Urinary bladder (tissue), 4 donors: ENCODE measurements around the gene ERMARD. TPM values are rescaled to one million over a fixed set of nuclear protein-coding genes. Genes with fewer than 3 reads are reported as not detected.

Experiments
- DNase-seq: peaks from one replicate; pipeline ENCODE4 v3.0.0-alpha.2; 2015; ENCODE audit errors: extremely low spot score
- H3K27ac ChIP-seq: one replicate; pipeline ENCODE4 v1.5.1; 2013; ENCODE audit warnings: low read depth, mild to moderate bottlenecking, moderate library complexity
- H3K36me3 ChIP-seq: one replicate; pipeline ENCODE4 v1.6.1; 2013; ENCODE audit warnings: mild to moderate bottlenecking, moderate library complexity; ENCODE audit not compliant: insufficient read depth
- H3K4me1 ChIP-seq: one replicate; pipeline ENCODE4 v1.6.1; 2013; ENCODE audit warnings: mild to moderate bottlenecking, moderate library complexity; ENCODE audit not compliant: insufficient read depth
- H3K4me3 ChIP-seq: one replicate; pipeline ENCODE4 v1.5.1; 2013; ENCODE audit warnings: low read depth, low read length
- WGBS: extraction: QIAGEN DNeasy Blood & Tissue Kit; methylation state at CpG from one replicate; pipeline ENCODE4 v1.1.7; 2013; 5-methylcytosine and 5-hydroxymethylcytosine counted together
- polyA plus RNA-seq: library from polyadenylated mRNA; stranded (reverse); fragments of 200-250 nt; gene quantifications from one replicate; pipeline ENCODE4 v1.2.3, GENCODE V29; 2013
- total RNA-seq: library from RNA; depleted of rRNA; stranded (reverse); fragments of >200 nt; gene quantifications from one replicate; pipeline ENCODE4 v1.2.3, GENCODE V29; 2014
- donor health status: healthy with polysubstance abuse.
- donor health status: healthy.

ERMARD gene
- total RNA-seq (34.9 TPM), polyA plus RNA-seq (19.7 TPM)

DNA sequence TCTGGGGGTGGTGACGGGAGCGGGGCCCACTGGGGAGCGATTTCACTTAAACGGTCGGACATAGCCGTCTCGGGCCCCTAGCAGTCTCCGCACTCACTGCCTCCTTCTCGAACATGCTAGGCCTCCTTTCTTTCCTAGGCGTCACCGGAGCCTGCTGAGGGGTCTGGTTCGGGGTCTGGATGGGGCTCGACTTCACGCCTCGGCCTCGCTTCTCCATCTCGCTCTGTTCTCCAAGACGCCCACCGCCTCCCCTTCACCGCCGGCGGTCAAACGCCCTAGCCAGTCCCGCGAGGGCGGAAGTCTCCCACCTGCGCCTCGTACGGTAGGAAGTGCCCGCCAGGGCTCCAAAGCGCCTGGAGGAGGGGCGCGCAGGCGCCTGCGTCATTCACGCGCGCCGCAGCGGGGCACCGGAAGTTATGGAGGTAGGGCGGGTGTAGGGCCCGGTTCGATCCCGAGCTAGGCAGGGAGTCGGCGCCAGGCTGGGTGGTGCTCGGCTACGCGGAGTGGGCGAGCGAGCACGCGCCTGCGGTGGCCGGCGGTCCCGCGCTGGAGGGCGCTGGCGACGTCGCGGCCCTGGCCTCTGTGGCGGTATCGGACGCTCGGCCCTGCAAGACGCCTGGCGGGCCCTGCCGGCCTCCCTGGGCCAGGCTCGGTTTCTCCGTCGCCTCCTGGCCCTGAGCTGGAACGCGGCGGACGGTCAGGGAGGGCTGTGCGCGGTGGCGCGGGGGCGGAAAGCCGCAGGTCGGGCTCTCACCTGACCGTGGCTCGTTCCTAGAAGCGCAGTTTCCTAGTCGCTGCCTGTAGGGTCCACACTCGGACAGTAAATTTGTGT is at the start of gene ERMARD, which contains the start of gene DYNLT2:
TSS of gene ERMARD (plus strand) at position 381 of the 832 bp plus-strand sequence. CDS start at position 417, 36 bp downstream.
TSS of gene DYNLT2 (minus strand) at position 331 of the 832 bp plus-strand sequence. CDS start at position 217, 114 bp downstream.
- Histone ChIP-seq H3K4me3 (peak within 1 kb of the TSS; percentile 76), H3K36me3 (no peaks in the 10 kb centered on the region), H3K27ac (peak within 1 kb of the TSS; percentile 91), H3K4me1 (no peaks in the 10 kb centered on the region)
- under 1% methylated on average over 90 of the region's 90 CpGs for WGBS
- DNase-seq, result peak; percentile 82

DNA sequence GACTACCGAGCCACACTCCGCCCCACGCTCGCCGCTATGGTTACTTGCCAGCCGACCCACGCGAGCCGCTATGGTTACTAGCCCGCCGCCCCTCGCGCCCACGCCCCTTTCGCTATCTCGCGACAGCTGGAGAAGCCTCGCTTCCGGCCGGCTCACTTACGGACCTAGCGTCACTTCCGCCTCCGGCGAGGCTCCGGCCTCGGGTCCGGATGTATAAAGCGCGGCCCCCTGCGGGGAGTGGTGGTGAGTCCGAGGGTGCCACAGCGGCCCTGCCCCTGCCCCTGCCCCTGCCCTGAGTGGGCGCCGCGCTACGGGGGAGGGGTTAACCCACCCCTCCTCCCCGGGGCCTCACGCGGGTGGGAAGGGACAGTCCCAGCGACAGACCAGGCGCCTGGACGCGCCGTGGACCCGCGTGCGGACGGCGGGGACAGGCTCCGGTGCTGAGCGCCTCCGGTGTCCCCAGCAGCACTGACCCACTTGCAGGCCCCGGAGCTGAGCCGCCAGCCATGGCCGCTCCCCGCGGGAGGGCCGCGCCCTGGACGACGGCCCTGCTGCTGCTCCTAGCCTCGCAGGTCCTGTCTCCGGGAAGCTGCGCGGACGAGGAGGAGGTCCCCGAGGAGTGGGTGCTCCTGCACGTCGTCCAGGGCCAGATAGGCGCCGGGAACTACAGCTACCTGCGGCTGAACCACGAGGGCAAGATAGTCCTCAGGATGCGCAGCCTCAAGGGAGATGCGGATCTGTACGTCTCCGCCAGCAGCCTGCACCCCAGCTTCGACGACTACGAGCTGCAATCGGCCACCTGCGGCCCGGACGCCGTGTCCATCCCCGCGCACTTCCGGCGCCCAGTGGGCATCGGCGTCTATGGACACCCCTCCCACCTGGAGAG is 49.2 kb upstream of the ERMARD start, which contains the start of the genes C6orf120 and WDR27:
TSS of gene C6orf120 (plus strand) at position 173 of the 886 bp plus-strand sequence. CDS start at position 507, 334 bp downstream.
TSS of gene WDR27 (minus strand) at position 76 of the 886 bp plus-strand sequence. CDS start 13,024 bp downstream, outside the sequence.
- Histone ChIP-seq H3K4me1 (no peaks in the 10 kb centered on the region), H3K4me3 (peak within 1 kb of the TSS; percentile 88), H3K36me3 (no peaks in the 10 kb centered on the region), H3K27ac (peak within 1 kb of the TSS; percentile 94)
- peak; percentile 89 for DNase-seq
- WGBS, result under 1% methylated on average over 92 of the region's 92 CpGs

DNA sequence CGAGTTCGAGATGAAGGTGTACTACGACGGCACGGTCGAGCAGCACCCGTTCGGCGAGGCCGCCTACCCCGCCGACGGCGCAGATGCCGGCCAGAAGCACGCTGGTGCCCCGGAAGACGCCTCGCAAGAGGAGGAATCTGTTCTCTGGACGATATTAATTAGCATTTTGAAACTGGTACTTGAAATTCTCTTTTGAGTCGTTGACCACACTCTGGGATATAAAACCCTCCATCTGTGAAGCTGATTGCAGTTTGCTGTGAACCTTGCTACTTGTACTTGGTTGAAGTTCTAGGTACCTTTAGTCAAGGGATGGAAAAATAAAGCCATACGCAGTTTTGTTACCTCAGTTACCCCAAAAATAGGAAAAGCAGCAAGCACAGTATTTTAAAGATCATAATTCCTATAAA is 48.6 kb upstream of the ERMARD start:
- Histone ChIP-seq H3K36me3 (peaks cover 2% of the 10 kb centered on the region), H3K4me1 (no peaks in the 10 kb centered on the region), H3K27ac (peak overlapping the region; percentile 94), H3K4me3 (peak overlapping the region; percentile 88)
- no peak for DNase-seq
- WGBS, result 4% methylated on average over 22 of the region's 22 CpGs

DNA sequence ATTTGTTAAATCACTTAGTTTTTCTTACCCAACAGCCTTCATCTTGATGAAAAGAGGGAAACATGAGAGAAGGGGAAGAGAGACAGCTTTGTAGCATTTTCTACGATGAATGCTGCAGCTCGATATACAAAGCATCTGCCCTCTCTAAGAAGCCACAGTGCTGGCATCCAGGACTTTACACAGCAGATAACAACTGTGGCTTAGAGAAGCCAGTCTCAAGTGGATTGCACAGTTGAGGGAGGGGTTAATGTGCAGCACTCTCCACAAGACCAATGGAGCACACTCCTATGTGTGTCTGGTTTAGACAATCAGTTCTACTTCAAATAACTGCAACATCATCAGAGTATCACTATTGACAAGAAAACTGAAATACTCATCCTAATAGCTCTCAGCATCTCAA is 43.6 kb upstream of the ERMARD start:
- no peak overlapping the region for H3K4me3 ChIP-seq
- no peak for DNase-seq
- H3K27ac ChIP-seq, result no peak overlapping the region
- WGBS, result 85% methylated on average over 2 of the region's 2 CpGs
- no peaks in the 10 kb centered on the region for H3K4me1 ChIP-seq
- peaks cover 6% of the 10 kb centered on the region for H3K36me3 ChIP-seq

DNA sequence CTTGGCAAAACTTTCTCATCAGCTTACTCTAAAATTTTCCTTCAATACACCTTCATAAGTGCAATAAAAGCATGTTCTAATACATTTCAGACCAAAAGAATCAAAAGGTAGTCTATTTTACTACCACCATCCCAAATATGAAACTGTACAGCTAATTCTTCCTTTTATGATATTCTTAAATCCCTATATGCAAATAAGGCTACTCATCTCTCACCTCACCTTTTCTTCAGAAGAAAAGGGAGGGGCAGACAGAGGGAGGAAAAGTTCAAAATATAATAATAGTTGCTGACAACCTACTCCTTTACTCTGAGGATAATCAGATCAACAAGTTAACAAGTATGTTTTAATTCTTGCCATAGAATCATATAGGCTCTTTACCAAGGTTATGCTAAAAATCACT is 42.1 kb upstream of the ERMARD start:
- H3K27ac ChIP-seq, result no peak overlapping the region
- no peak for DNase-seq
- peaks cover 6% of the 10 kb centered on the region for H3K36me3 ChIP-seq
- H3K4me1 ChIP-seq, result no peaks in the 10 kb centered on the region
- H3K4me3 ChIP-seq, result no peak overlapping the region

DNA sequence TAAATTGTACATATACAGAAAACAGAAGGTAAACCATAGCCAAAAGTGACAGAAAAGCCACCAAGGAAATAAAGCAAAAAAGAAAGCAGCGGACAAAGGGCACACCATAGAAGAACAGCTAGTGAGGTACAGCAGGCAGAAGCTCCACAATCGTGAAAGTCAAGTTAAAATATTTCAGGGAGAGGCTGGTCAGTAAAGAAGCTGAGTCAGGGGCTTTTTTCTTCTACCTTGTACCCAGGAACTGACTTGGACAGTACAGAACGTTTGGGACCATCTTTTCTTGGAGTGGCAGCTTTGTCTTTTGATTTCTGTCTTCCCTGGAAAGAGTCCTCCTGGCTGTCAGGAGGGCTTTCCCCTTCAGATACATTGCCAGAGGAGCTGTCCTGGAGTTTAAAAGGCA is 41.4 kb upstream of the ERMARD start:
- 79% methylated on average over 3 of the region's 3 CpGs for WGBS
- H3K4me3 ChIP-seq, result no peak overlapping the region
- peaks cover 6% of the 10 kb centered on the region for H3K36me3 ChIP-seq
- no peak for DNase-seq
- H3K4me1 ChIP-seq, result no peaks in the 10 kb centered on the region
- H3K27ac ChIP-seq, result no peak overlapping the region

DNA sequence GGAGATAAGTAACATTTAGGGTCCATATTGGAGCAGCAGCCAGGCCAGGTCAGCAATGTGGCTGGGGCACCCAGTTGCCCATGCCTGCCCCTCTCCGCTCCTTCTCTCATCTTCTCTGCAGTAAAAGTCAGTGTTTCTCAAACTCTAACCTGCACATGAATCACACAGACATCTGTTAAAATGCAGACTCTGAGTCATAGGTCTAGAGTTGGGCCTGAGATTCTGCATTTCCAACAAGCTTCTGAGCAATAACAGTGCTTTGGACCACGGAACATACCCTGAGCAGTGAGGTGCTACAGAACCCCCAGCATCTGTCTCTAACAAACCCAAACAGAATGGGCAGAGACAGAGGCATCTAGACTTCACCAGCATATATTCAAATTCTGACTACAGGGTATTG is 37.2 kb upstream of the ERMARD start:
- no peak for DNase-seq
- Histone ChIP-seq H3K4me3 (no peak overlapping the region), H3K36me3 (peaks cover 3% of the 10 kb centered on the region), H3K27ac (no peak overlapping the region), H3K4me1 (no peaks in the 10 kb centered on the region)
- WGBS, result 94% methylated on average over 2 of the region's 2 CpGs

DNA sequence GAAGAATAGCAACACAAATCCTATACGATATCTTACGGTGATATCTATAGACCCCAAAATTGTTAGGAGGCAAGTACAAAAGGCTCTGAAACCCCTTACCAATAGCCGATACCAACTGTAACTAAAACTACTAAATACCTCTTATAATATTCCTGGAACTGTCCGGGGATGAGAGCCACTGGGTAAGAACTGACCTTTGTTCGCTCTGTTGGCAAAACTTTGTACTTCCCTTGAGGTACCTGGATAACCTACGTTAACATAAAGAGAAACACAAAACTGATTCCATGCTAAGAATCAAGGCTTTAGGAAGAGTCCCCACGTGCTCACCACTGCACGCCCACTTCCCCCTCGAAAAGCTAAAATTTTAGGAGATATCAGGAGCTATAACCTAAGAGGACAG is 36.8 kb upstream of the ERMARD start:
- H3K4me3 ChIP-seq, result no peak overlapping the region
- no peak overlapping the region for H3K27ac ChIP-seq
- WGBS, result 95% methylated on average over 9 of the region's 9 CpGs
- no peaks in the 10 kb centered on the region for H3K4me1 ChIP-seq
- peaks cover 3% of the 10 kb centered on the region for H3K36me3 ChIP-seq
- DNase-seq, result no peak

DNA sequence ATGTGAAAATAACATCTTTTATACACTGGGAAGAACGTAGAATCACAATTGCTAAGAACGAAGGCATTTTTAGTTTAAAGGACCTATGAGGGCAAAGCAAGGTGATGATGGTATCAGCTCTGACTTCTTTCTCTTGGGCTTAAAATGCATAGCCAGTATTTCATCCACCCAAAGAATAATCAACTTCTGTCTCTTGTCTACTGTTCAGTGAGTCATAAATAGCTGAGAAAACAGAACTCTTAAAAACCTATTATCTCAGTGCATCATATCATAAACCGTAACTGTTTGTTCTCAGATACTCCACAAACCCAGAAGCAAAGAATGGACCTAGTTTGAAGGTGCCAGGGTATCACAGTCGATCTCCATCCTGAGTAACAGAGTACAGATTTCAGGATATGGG is 32.3 kb upstream of the ERMARD start:
- Histone ChIP-seq H3K27ac (no peak overlapping the region), H3K4me3 (no peak overlapping the region), H3K4me1 (no peaks in the 10 kb centered on the region), H3K36me3 (no peaks in the 10 kb centered on the region)
- 92% methylated on average over 4 of the region's 4 CpGs for WGBS
- no peak for DNase-seq

DNA sequence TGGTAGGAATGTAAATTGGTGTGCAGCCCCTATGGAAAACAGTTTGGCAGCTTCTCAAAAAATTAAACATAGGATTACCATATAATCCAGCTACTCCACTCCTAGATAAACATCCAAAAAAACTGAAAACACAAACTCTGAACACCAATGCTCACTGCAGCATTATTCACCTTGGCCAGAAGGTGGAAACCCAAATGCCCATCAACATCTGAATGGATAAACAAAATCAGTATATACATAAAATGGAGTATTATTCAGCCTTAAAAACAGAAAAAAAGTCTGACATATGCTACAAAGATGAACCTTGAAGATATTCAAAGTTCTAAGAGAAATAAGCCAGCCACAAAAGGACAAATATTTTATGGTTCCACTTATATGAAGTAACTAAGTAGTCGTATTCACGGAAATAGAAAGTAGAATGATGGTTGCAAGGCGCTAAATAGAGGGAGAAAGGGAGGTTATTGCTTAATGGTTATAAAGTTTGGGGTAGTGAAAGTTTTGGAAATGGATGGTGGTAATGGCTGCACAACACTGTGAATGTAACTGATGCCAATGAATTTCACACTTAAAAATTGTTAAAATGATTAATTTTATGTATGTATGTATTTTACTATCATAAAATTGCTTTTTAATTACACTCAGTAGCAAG is 31.1 kb upstream of the ERMARD start:
- 94% methylated on average over 3 of the region's 3 CpGs for WGBS
- H3K27ac ChIP-seq, result no peak overlapping the region
- DNase-seq, result no peak
- no peaks in the 10 kb centered on the region for H3K36me3 ChIP-seq
- no peak overlapping the region for H3K4me3 ChIP-seq
- no peaks in the 10 kb centered on the region for H3K4me1 ChIP-seq

DNA sequence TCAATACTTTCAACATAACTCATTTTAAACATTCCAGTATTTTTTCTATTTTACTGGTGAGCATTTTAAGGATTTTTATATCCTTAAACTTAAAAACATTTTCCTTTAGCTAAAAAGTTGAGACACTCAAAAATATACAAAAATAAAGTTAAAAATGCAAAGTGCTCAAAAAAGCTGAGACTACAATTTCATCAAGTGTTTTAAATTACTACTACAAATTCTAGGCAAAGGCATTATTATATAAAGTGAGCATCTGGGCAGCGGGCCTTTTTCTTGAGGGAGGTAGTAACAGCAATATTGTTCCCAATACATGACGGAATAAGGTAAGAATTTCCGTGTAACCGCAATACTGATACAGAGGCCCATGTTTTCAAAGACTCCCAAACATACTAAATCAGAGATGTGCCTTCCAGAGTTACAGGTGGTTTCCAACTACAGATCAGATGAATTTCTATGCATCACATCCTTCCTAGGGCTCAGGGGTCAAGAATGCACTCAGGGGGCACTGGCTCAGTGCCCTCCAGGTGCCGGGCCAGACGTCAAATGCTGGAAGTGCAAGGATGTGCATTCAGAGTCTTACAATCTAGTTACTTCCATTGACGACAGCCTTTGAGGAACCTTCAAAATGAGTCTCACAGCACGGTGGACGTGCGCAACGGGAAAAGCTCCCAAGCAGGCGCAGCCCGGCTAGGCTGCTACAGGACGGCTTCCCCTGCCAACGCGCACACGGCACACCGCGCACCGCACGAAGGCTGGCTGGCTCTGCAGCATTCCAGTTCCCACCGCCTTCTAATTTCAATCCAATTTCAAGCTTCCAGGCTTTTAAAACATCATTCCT is 28.8 kb upstream of the ERMARD start:
- Histone ChIP-seq H3K27ac (peak overlapping the region; percentile 51), H3K36me3 (no peaks in the 10 kb centered on the region), H3K4me1 (no peaks in the 10 kb centered on the region), H3K4me3 (peak overlapping the region; percentile 98)
- WGBS, result 4% methylated on average over 22 of the region's 22 CpGs
- DNase-seq, result no peak

DNA sequence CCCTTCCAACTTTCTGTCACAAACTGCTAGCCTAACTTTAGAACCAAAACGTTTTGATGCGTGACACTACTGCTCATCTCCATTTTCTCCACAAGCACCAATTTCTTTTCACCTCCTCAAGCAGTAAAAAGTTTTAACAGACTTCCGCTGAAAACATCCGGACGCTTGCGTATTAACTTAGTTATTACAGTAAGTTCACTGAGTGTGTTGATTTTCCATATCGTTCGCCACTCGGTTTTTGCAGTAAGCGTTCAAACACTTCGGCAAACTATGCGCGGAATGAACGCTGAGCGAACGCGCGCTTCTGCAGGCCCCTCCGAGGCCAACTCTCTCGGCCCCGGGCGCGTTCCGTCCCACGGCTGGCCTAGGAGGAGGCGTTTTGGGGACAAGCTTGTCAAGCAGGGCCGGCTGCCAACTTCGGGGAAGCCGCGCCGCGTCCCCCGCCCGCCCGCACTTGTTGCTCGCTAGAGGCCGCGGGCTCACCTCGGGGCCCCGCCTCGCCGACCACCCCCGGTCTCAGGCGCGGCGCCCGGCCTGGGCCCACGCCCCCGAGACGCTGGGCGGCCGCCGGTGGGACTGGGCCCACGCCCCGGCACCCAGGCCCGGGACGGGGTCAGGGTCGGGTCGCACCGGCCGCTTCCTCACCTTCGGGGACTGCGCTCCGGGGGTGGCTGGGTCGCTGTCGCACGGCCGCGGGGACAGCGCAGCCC is 28.1 kb upstream of the ERMARD start:
- Histone ChIP-seq H3K4me1 (no peaks in the 10 kb centered on the region), H3K4me3 (peak overlapping the region; percentile 98), H3K36me3 (no peaks in the 10 kb centered on the region), H3K27ac (peak overlapping the region; percentile 99)
- DNase-seq, result no peak
- WGBS, result under 1% methylated on average over 70 of the region's 70 CpGs
